KOPT-K1 (cell line): ENCODE data around the gene MTNR1B.

Experiments used
- H3K27ac ChIP-seq: fragments of 200-600 bp; sonication (generic); 2 replicates; pipeline ENCODE4 v1.5.1; 2016; ENCODE audit warnings: antibody characterized with exemption, mild to moderate bottlenecking, low read depth, low read length; ENCODE audit not compliant: poor library complexity, severe bottlenecking
- H3K36me3 ChIP-seq: fragments of 200-600 bp; sonication (generic); 2 replicates; pipeline ENCODE4 v1.5.1; 2017; ENCODE audit warnings: antibody characterized with exemption, mild to moderate bottlenecking, low read length, moderate library complexity; ENCODE audit not compliant: insufficient read depth
- H3K9me3 ChIP-seq: fragments of 200-600 bp; sonication (generic); 2 replicates; pipeline ENCODE4 v1.5.1; 2017; ENCODE audit warnings: antibody characterized with exemption, low read length, mild to moderate bottlenecking; ENCODE audit not compliant: insufficient read depth, poor library complexity, severe bottlenecking

The MTNR1B gene

GRCh38 chr11:92965196-92965595 lies 4.3 kb upstream of the MTNR1B start:
- no peaks in the 10 kb centered on the region for H3K36me3 ChIP-seq
- no peaks in the 10 kb centered on the region for H3K9me3 ChIP-seq
- H3K27ac ChIP-seq, result no peak overlapping the region

GRCh38 chr11:92967178-92967577 lies 2.3 kb upstream of the MTNR1B start:
- no peaks in the 10 kb centered on the region for H3K36me3 ChIP-seq
- no peak overlapping the region for H3K27ac ChIP-seq
- H3K9me3 ChIP-seq, result no peaks in the 10 kb centered on the region

DNA sequence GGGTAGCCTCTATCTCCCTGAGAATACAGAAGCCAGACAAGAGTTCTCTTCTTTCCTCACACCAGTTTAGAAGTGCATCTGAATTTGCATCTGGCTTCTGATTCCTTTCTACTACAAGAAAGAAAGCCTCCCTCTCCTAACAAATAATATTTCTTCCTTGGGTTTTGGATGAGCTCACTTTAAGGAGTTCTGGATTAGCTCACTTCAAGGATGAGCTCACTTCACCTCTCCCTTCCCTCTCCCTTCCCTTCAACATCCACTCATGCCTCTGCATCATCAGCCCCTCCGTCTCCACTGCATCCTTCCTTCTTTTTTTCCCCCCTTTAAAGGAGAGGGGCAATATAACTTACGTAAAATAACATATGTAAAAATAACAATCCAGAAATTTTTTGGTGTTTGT lies 1.6 kb upstream of the MTNR1B start:
- H3K27ac ChIP-seq, result no peak overlapping the region
- H3K9me3 ChIP-seq, result no peaks in the 10 kb centered on the region
- no peaks in the 10 kb centered on the region for H3K36me3 ChIP-seq

GRCh38 chr11:92969293-92969633 lies 188 bp upstream of the MTNR1B start:
- Histone ChIP-seq H3K9me3 (no peaks in the 10 kb centered on the region), H3K36me3 (no peaks in the 10 kb centered on the region), H3K27ac (no peak overlapping the region)

DNA sequence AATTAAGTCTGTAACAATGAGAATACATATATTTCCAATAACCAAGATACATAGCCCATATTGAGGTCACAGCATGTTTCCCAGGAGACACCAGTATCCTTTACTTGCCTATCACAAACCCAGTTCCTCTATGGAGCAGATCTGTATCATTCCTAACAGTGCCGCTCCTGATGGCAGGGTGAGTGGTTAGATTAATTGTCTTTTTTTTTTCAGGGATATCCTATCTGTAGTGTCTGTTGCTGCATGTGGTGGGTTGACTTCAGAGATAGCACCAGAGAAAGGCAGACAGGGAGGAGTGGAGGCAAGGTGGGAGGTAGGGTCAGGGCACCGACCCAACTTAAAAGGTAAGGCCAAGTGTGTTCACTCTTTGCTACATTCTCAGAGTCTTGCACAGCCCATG lies 2.8 kb downstream of the MTNR1B start:
- H3K9me3 ChIP-seq, result no peaks in the 10 kb centered on the region
- no peak overlapping the region for H3K27ac ChIP-seq
- no peaks in the 10 kb centered on the region for H3K36me3 ChIP-seq

DNA sequence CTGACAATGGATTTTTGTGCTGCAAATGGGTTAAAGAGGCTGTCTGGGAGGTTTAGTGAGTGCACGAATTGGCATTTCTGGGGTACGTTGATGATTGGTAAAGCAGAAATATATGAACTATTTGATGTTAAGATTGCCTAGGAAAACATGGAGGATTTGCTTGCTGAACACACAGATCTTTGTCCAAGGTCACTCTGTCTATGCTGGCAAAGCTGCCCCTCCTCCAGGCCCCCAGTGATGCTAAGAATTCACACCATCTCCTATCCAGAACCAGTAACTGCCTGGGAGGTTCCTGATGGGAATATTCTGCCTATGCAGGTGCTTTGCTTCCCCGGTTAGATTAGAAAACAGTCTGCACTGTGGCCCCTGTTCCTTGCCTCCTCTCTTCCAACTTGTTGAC lies 5.8 kb downstream of the MTNR1B start:
- H3K27ac ChIP-seq, result no peak overlapping the region
- H3K9me3 ChIP-seq, result no peaks in the 10 kb centered on the region
- no peaks in the 10 kb centered on the region for H3K36me3 ChIP-seq

DNA sequence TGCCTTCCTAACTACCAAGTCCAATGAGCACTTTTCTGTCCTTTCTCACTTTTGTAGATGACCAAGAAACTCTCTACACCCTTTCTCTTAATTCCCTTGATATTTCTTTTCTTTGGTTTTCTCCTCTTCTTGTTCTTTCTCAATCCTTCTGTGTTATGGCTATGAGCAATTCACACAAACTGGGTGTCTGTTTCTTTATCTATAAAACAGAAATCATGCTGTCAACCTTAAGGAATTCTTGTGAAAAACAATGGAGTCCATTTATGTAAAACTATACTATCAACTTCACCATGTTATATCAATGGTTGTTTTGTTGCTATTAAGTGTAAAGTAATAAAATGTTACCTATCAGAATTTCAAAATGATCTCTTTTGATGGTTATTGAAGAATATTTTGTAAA lies 7.2 kb downstream of the MTNR1B start:
- Histone ChIP-seq H3K36me3 (no peaks in the 10 kb centered on the region), H3K27ac (no peak overlapping the region), H3K9me3 (no peaks in the 10 kb centered on the region)

GRCh38 chr11:92977401-92977800 lies 8.0 kb downstream of the MTNR1B start:
- H3K9me3 ChIP-seq, result no peaks in the 10 kb centered on the region
- no peak overlapping the region for H3K27ac ChIP-seq
- H3K36me3 ChIP-seq, result no peaks in the 10 kb centered on the region

DNA sequence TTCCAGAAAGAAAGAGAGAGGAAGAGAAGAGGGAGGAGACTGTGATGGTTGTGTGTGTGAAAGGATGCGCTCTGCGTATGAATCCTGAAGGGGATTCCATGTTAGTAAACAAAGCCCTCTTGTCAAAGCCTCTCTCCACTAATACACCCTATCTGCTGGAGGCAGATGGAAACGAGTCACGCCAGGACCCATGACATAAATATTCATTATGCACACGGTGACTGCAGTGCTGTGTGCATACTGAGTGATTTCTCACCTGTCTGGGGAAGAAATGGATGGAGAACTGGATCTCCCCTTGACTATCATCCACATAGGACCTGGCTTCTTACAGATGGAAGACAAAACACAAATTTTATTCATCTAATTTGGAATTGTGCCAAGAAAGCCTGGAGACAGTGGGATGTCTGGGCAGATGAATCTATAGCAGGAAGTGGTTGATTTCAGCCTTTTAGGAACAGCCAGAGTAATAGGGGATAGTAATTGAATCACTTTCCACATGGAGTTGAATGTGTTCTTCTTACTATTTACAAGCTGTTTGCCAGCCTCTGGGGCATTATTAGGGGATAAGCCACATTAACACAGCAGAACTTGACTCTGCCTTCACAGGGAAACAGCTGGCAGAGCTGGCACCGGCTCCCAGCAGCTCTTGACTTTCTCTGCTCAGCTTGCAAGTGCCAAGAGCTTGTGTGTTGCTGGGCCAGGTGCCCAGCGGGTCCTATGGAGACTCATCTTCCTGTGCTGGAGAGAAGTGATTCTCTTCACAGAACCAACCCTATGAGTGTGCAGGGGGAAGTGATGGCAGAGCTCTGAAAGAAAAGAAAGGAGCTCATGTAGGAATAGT lies 9.0 kb downstream of the MTNR1B start:
- no peak overlapping the region for H3K27ac ChIP-seq
- H3K9me3 ChIP-seq, result no peaks in the 10 kb centered on the region
- H3K36me3 ChIP-seq, result no peaks in the 10 kb centered on the region

DNA sequence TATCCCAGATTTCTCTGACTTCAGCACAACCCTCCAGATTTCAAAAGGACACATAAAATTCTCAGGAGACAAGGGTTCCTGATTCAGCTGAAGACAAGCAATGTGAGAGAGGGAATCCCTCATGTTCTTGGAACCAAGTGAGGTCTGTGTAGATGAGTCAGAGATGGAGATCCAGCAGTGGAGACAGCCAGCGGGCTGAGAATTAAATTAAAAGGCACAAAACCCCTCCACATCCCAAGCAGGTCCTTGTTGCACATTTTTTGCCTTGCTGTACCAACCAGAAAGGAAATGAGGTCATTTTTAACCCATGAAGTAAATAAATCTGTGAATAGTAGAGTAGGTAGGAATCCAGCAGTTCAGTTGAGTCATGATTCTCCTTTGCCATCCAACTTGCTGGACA lies 9.7 kb downstream of the MTNR1B start:
- Histone ChIP-seq H3K27ac (no peak overlapping the region), H3K36me3 (no peaks in the 10 kb centered on the region), H3K9me3 (no peaks in the 10 kb centered on the region)

- H3K36me3 ChIP-seq, result no peaks in the 10 kb centered on the region
- H3K9me3 ChIP-seq, result no peaks in the 10 kb centered on the region
- no peak overlapping the region for H3K27ac ChIP-seq
Observed at GRCh38 chr11:92980312-92980711, 10.9 kb downstream of the MTNR1B start.

GRCh38 chr11:92981508-92982043 lies 12.1 kb downstream of the MTNR1B start:
- no peak overlapping the region for H3K27ac ChIP-seq
- H3K36me3 ChIP-seq, result no peaks in the 10 kb centered on the region
- H3K9me3 ChIP-seq, result no peaks in the 10 kb centered on the region

DNA sequence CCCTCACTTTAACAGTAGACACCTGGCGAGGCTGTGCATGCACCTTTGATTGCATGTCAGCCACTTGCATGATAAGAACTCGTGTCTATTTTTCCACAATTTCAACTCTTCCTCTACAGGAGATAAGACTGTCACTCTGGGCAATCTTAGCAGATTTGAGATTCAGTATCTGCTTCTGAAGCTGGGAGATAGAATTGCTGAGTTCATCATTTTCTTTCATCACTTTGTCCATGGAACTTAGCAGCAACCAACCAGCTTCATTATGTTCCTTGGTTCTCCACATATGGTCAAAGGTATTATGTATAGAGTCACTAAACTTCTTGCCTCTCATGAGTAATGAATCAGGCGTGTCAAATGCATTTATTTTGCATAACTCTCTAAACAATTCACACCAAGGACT lies 17.1 kb downstream of the MTNR1B start:
- Histone ChIP-seq H3K9me3 (no peaks in the 10 kb centered on the region), H3K36me3 (no peaks in the 10 kb centered on the region), H3K27ac (no peak overlapping the region)

GRCh38 chr11:92993004-92993403 lies 23.6 kb downstream of the MTNR1B start:
- Histone ChIP-seq H3K36me3 (no peaks in the 10 kb centered on the region), H3K9me3 (no peaks in the 10 kb centered on the region), H3K27ac (no peak overlapping the region)

DNA sequence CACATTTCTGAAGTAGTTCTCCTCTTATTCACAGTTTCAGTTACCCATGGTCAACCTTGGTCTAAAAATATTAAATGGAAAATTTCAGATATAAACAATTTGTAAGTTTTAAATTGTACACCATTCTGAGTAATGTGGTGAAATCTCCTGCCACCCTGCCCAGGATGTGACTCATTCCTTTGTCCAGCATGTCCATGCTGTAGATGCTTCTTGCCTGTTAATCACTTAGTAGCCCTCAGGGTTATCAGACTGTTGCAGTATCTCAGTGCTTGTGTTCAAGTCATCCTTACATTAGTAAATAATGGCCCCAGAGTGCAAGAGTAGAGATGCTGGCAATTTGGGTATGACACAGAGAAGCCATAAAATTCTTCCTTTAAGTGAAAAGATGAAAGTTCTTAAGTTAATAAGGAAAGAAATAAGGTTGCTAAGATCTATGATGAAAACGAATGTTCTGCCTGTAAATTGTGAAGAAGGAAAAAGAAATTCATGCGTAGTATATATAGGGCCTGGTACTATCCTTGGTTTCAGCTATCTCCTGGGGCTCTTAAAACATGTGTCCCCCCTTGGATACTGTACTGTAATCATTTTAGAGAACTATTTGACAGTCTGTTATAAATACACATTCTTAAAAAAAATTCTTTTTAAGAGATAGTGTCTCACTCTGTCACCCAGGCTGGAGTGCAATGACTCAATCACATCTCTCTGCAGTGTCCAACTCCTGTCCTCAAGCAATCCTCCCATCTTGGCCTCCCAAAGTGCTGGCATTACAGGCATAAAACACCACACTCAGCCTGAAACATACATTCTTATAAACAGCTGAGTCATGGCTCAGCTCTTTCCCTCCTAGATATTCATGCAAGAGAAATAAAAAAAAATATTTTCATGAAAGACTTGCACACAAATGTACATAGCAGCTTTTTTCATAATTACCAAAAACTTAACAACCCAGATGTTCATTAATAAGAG lies 31.3 kb downstream of the MTNR1B start:
- no peak overlapping the region for H3K27ac ChIP-seq
- no peaks in the 10 kb centered on the region for H3K36me3 ChIP-seq
- no peaks in the 10 kb centered on the region for H3K9me3 ChIP-seq
